ENCODE results near the gene ZCCHC7.

- TF ChIP-seq CTCF (IDR thresholded peaks at IDR 0.05 in 4 of 5, conservative IDR thresholded peaks at IDR 0.05 in 1 of 5) (no peak), POLR2A (IDR thresholded peaks at IDR 0.05) (no peak)
Measured at GRCh38 chr9:37198831-37199230, 78.5 kb downstream of the ZCCHC7 start.

Measured in gastrocnemius medialis (tissue), 4 donors.